Activated B cell treated with CpG ODN at 0.5 μM for 24 hours (primary cell): Measurements from ENCODE around the gene PFN1. TPM values are rescaled to one million over a fixed set of nuclear protein-coding genes. Genes with fewer than 3 reads are reported as not detected.
A peak's percentile ranks its signal among the peaks of the same experiment; 100 is the strongest.

Source experiments
- ATAC-seq: fragments of 200-7000 bp; cut with Tn5 transposase; one replicate; pipeline ENCODE4 v1.10.0; 2021; ENCODE audit warnings: low read depth, mild to moderate bottlenecking, moderate library complexity
- CTCF ChIA-PET: fragments of 350-600 bp; sonication (Branson Sonifier 250); formaldehyde crosslinking; loops from one replicate; lab custom pipeline; 2021; ENCODE audit warnings: antibody characterized with exemption; lab: Charles Lee
- POLR2A ChIA-PET: fragments of 350-600 bp; sonication (Branson Sonifier 250); formaldehyde crosslinking; loops from one replicate; lab custom pipeline; 2021; ENCODE audit warnings: antibody characterized with exemption; lab: Charles Lee
- DNase-seq: peaks from one replicate; pipeline ENCODE4 v3.0.0; 2022
- H3K27ac Mint-ChIP-seq: one replicate; pipeline ENCODE4 v1.8.0; 2020; ENCODE audit warnings: mixed read lengths
- H3K27me3 Mint-ChIP-seq: one replicate; pipeline ENCODE4 v1.8.0; 2021; ENCODE audit warnings: mixed read lengths
- H3K36me3 Mint-ChIP-seq: one replicate; pipeline ENCODE4 v1.8.0; 2021; ENCODE audit warnings: low read depth, mixed read lengths
- H3K4me1 Mint-ChIP-seq: one replicate; pipeline ENCODE4 v1.8.0; 2021; ENCODE audit warnings: mixed read lengths
- H3K4me3 Mint-ChIP-seq: one replicate; pipeline ENCODE4 v1.8.0; 2020; ENCODE audit warnings: mild to moderate bottlenecking, mixed read lengths
- H3K9me3 Mint-ChIP-seq: one replicate; pipeline ENCODE4 v1.8.0; 2020; ENCODE audit warnings: mixed read lengths
- intact Hi-C: fragments of 100-400 bp; cut with micrococcal nuclease; formaldehyde crosslinking; loops from one replicate; pipeline ENCODE4 v1.15.1; 2024
- total RNA-seq: library from RNA; stranded (reverse); gene quantifications from 2 replicates; pipeline ENCODE4 v1.2.3, GENCODE V29; 2022
- TF ChIP-seq, protein P1 (sequence below): fragments of 200-600 bp; IDR thresholded peaks from one replicate; pipeline ENCODE4 v1.8.0; 2022; ENCODE audit warnings: antibody characterized with exemption, mild to moderate bottlenecking

The PFN1 gene
- total RNA-seq, 1 donor from 2014 or later = 1,072 TPM

DNA sequence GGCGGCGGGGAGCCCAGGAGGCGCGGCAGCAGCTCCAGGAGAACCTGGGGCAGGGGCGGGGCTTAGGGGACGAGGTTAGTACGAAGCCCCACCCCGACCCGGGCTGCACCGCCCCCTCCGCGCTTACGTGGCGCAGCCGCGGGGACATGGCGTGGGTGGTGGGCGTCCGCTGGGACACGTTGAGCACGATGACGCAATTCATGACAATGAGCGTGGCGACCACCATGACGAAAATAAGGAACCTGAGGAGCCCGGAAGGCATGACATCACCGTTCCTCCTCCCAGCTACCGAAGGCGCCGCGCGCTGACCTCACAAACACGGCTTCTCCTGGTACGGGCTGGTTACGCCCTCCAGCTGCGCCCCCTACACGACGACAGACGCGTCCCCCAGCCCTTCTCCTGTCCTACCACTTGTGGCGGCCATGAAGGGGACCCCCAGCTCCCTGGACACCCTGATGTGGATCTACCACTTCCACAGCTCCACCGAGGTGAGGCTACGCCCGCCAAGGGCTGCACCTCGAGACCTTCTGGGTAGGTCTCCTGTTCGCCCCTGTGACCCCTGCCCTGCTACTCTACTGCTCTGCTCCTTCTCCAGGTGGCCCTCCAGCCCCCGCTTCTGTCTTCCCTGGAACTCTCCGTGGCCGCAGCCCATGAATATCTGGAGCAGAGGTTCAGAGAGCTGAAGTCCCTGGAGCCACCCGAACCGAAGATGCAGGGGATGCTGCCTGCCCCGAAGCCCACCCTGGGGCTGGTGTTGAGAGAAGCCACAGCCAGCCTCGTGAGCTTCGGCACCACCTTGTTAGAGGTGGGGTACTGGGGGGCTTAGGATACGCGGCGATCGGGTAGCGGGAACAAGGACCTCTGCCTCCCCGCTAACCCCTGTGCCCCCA, 48.7 kb downstream of the PFN1 start, which contains the start of gene C17orf107:
Gene C17orf107, plus strand, starts transcription at position 196 of the 890 bp plus-strand sequence. Its CDS starts 227 bp downstream, at position 423.
- Mint-ChIP-seq H3K4me1 (peaks cover 47% of the 10 kb centered on the region), H3K9me3 (no peaks in the 10 kb centered on the region), H3K36me3 (peaks cover 24% of the 10 kb centered on the region), H3K4me3 (peak within 1 kb of the TSS; percentile 87), H3K27ac (peak within 1 kb of the TSS; percentile 54), H3K27me3 (no peaks in the 10 kb centered on the region)
- DNase-seq (peak; percentile 87), ATAC-seq (peak; percentile 83)
- POLR2A ChIA-PET = interaction anchor here (0.7 to 4.7 kb wide), 13 partner anchors 33 to 191 kb away, joined by 3 to 26 read pairs (median 4); partner anchors contain the start of genes ARRB2, CAMTA2, KIF1C and PLD2
- intact Hi-C loops = loop anchor here (5.0 kb wide), 2 partner anchors 178 to 332 kb away; partner anchors contain the start of gene ZFP3
- CTCF ChIA-PET = interaction anchor here (0.9 to 1.3 kb wide), 7 partner anchors 8 to 332 kb away, joined by 3 to 6 read pairs (median 4); partner anchors contain the start of genes ARRB2, RNF167 and SLC25A11
- TF ChIP-seq, protein P1, sequence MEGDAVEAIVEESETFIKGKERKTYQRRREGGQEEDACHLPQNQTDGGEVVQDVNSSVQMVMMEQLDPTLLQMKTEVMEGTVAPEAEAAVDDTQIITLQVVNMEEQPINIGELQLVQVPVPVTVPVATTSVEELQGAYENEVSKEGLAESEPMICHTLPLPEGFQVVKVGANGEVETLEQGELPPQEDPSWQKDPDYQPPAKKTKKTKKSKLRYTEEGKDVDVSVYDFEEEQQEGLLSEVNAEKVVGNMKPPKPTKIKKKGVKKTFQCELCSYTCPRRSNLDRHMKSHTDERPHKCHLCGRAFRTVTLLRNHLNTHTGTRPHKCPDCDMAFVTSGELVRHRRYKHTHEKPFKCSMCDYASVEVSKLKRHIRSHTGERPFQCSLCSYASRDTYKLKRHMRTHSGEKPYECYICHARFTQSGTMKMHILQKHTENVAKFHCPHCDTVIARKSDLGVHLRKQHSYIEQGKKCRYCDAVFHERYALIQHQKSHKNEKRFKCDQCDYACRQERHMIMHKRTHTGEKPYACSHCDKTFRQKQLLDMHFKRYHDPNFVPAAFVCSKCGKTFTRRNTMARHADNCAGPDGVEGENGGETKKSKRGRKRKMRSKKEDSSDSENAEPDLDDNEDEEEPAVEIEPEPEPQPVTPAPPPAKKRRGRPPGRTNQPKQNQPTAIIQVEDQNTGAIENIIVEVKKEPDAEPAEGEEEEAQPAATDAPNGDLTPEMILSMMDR = no peak

DNA sequence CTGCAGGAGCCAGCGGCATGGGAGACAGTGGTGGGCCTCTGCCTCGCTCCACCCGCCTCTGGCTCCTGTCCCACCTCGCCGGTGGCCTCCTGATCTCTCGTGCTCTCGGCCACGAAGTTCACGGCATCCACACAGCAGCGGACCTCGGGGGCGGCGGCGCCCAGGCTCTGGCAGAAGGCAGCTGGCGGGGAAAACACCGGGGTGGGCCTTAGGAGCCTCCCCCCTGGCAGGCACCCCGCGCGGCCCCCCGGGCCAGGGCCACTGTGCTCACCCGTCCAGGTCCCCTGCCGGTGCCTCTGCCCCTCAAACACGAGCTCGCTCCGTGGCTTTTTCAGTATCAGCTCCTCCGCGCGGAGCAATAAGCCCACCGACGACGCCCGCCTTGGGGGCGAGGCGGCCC, 49.4 kb downstream of the PFN1 start:
- DNase-seq = no peak
- ATAC-seq = peak; percentile 1
- H3K27ac Mint-ChIP-seq = no peak overlapping the region
- no peaks in the 10 kb centered on the region for H3K27me3 Mint-ChIP-seq
- peak overlapping the region; percentile 87 for H3K4me3 Mint-ChIP-seq
- ChIA-PET POLR2A (interaction anchor here (0.7 to 4.7 kb wide), 12 partner anchors 34 to 191 kb away, joined by 3 to 26 read pairs (median 4); partner anchors contain the start of genes ARRB2, CAMTA2, KIF1C and PLD2), CTCF (interaction anchor here (0.9 to 1.3 kb wide), 6 partner anchors 8 to 332 kb away, joined by 3 to 6 read pairs (median 4); partner anchors contain the start of gene ARRB2)
- peaks cover 47% of the 10 kb centered on the region for H3K4me1 Mint-ChIP-seq
- no peaks in the 10 kb centered on the region for H3K9me3 Mint-ChIP-seq
- peaks cover 30% of the 10 kb centered on the region for H3K36me3 Mint-ChIP-seq
- TF ChIP-seq, protein P1 = no peak
- intact Hi-C loops = no loop called here

DNA sequence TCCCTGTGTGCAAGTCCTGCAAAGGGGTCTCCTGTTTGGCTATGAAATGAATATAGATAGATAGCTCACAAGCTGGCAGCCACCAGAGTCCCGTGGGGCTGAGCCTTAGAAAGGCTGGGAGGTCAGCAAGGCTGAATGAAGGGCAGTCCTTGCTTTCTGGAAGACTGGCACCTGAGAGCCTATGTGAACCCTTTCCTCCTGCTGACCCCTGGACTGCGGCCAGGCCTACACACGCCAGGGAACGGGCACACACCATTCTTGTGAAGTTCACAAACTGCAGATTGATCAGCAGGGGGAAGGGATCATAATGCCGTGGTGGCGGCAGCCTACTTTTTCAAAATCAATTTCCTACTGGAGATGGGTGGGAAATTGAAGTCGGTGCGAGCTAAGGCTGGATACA, 50.0 kb downstream of the PFN1 start:
- Mint-ChIP-seq H3K9me3 (no peaks in the 10 kb centered on the region), H3K4me3 (peak overlapping the region; percentile 70), H3K36me3 (peaks cover 35% of the 10 kb centered on the region), H3K27ac (peak overlapping the region; percentile 41), H3K27me3 (no peaks in the 10 kb centered on the region), H3K4me1 (peaks cover 43% of the 10 kb centered on the region)
- ATAC-seq (no peak), DNase-seq (no peak)
- intact Hi-C loops = no loop called here
- ChIA-PET POLR2A (interaction anchor here (1.2 to 4.7 kb wide), 2 partner anchors 42 to 89 kb away, joined by 4 to 26 read pairs; partner anchors contain the start of genes CAMTA2, RNF167 and SLC25A11), CTCF (interaction anchor here (1.0 to 1.1 kb wide), 2 partner anchors 109 to 188 kb away, joined by 4 read pairs; partner anchors contain the start of gene ARRB2)
- TF ChIP-seq, protein P1 = no peak

DNA sequence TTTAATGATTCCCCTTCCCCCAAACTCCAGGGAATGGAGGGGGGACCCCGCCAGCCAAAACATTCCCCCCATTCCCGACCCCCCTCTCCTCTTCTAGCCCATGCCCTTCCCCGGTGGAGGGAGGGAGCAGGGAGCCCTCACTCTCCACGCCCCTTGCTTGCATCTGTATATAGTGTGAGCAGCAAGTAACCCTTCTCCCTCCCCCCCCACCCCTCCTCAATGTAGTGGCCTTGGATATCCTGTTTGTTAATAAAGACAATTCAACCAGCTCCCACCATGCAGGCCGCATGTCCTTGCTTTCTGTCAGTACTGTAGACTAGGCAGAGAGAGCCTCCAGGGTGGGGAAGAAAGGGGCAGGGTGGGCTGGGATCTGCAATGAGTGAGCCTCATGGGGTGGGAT, 50.5 kb downstream of the PFN1 start:
- ChIA-PET POLR2A (no interaction called here), CTCF (no interaction called here)
- Mint-ChIP-seq H3K27me3 (no peaks in the 10 kb centered on the region), H3K4me1 (peaks cover 37% of the 10 kb centered on the region), H3K36me3 (peaks cover 37% of the 10 kb centered on the region), H3K9me3 (no peaks in the 10 kb centered on the region), H3K27ac (no peak overlapping the region), H3K4me3 (peak overlapping the region; percentile 70)
- no peak for ATAC-seq
- DNase-seq = no peak
- intact Hi-C loops = no loop called here
- TF ChIP-seq, protein P1 = no peak
